H1 (cell line): ENCODE data around the gene DHX32. TPM values are rescaled to one million over a fixed set of nuclear protein-coding genes. Genes with fewer than 3 reads are reported as not detected.

Source experiments
- CHD7 ChIP-seq: fragments of 300-600 bp; sonication (generic); IDR thresholded peaks from 2 replicates; pipeline ENCODE4 v1.7.1; 2012; ENCODE audit warnings: low read length, moderate library complexity, mild to moderate bottlenecking, inconsistent platforms; ENCODE audit not compliant: insufficient replicate concordance
- EP300 ChIP-seq, 2 experiments: IDR thresholded peaks; 1 replicate in 1 of 2; 2 replicates in 1 of 2; pipeline ENCODE4 v1.6.1; 2011 to 2012; ENCODE audit warnings: low read depth in 2 of 2, low read length in 2 of 2, mild to moderate bottlenecking in 2 of 2, borderline replicate concordance in 1 of 2, inconsistent platforms in 1 of 2, moderate library complexity in 1 of 2
- FOSL1 ChIP-seq: IDR thresholded peaks from 2 replicates; pipeline ENCODE4 v1.6.1; 2011; ENCODE audit warnings: mild to moderate bottlenecking, low read depth, low read length, moderate library complexity; ENCODE audit not compliant: insufficient read depth
- GABPA ChIP-seq: IDR thresholded peaks from 2 replicates; pipeline ENCODE4 v1.6.1; 2011; ENCODE audit warnings: mild to moderate bottlenecking, low read length, moderate library complexity, borderline replicate concordance; ENCODE audit not compliant: insufficient read depth
- USF2 ChIP-seq: IDR thresholded peaks from 2 replicates; pipeline ENCODE4 v1.6.1; 2011; ENCODE audit warnings: low read length, improper control_type of control experiment
- ZNF274 ChIP-seq: IDR thresholded peaks from 2 replicates; pipeline ENCODE4 v1.7.0; 2012; ENCODE audit warnings: low read length, borderline replicate concordance; ENCODE audit errors: extremely low read depth
- polyA plus RNA-seq, 7 experiments: library from polyadenylated mRNA; depleted of rRNA in 3 of 7; stranded (reverse) in 5 of 7; unstranded in 2 of 7; fragments of >200 nt in 5 of 7; fragments of 200-250 nt in 2 of 7; gene quantifications; 1 replicate in 5 of 7; 2 replicates in 1 of 7; 4 replicates in 1 of 7; pipeline versions ENCODE4 v1.2.1 to v1.2.3, GENCODE V29; 2011 to 2013; ENCODE audit warnings: missing spikeins in 2 of 7, mixed read lengths in 2 of 7
- total RNA-seq: library from RNA; stranded (reverse); fragmentation: NEBNext Ultra II Directional; extraction: Animal tissue kit (Norgen Biotek cat#: 25700); gene quantifications from 2 replicates; pipeline ENCODE4 v1.2.1, GENCODE V29; 2021

The DHX32 gene
- total and polyA plus RNA-seq, 2 of the 8 experiments (the other 6 are each of a cell fraction or from before 2014, with no cell fraction given), result 12.4 to 15.8 TPM

GRCh38 chr10:125816548-125816947 is 64.5 kb downstream of the DHX32 start (continued):
- no peak for TF ChIP-seq CHD7
- no peak for TF ChIP-seq USF2
- no peak for TF ChIP-seq GABPA
- no peak for TF ChIP-seq FOSL1
- no peak for TF ChIP-seq EP300 (IDR thresholded peaks at IDR 0.05; ENCODE audit: borderline replicate concordance in 1 of 2, low read depth in 2 of 2, low read length in 2 of 2)
- TF ChIP-seq ZNF274, result no peak
